8988T (cell line): Measurements from ENCODE around the gene FNDC3B.

Source experiments
- DNase-seq: peaks from one replicate; pipeline ENCODE4 v3.0.0; 2011

FNDC3B gene

DNA sequence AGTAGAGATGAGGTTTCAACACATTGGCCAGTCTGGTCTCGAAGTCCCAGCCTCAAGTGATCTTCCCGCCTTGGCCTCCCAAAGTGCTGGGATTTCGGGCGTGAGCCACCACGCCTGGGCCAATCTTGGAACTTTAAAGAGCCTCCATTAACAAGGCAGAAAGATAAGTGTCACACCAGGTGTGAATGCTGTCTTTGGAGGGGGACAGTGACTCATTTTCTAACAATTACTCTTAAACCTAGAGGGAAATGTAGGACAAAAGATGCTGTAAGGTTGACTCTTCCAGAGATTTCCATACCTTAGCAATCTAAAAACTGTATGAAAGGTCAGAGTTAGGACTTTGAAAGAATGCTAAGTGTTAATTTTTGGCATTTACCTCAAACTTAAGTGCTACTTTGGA lies 84.9 kb downstream of the FNDC3B start:
- no peak for DNase-seq

DNA sequence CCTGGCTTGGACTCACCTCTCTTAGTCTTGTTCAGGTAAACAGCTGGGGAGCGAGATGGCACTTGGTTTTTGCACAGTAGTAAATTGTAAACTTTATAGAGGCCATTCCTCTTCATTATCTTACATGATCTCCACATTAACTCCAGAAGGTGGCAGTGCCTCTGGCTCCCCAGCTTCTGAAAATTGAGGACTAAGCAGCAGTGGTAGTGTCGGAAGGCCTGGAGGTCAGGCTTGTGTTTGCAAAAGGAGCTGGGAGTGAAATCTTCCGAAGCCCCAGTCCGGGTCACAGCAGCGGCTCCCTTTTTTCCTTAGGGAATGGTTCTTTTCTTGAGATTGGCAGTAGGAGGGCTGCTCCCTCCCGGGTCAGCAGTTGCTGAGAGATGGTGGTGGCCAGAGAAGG lies 85.7 kb downstream of the FNDC3B start:
- DNase-seq = no peak

DNA sequence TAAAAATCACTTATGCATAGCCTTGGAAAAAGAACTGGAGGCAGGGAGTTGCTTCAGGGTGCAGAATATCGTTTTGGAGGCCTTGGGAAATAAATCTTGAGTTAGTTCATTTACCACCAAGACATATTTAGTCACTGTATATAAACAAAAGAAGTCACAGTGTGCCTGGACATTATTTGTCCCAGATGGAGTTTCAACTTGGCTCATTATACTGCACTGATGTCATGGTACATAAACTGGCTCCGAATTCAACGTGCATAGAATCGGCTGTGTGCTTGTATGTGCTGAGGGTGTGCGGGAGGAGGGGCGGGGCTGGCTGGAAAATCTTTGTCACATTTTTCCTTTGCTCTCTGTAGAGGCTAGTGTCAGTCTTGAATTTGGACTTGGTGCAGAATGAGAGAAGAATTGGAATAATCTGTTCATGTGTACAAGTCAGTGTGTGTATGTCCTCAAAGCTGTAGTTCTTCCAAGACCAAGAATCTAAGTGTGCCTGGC lies 86.6 kb downstream of the FNDC3B start:
- no peak for DNase-seq

DNA sequence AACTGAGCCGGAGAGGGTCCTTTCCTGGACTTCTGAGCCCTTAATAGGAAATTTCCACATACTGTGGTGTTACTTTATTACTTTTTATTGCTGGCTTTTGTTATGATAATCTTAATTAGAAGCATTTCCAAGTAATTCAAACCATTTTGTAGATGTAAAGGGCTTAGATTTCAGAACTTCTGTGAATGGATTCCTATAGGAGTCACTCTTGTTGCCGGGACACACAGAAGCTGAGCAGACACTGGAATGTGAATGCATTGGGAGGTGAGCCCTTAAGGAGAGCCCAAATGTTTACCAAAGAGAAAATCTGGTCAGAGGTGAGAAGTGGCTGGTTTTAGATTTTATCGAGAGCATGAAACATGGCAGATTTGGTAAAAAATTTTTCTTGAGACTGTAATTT lies 87.4 kb downstream of the FNDC3B start:
- DNase-seq = no peak

DNA sequence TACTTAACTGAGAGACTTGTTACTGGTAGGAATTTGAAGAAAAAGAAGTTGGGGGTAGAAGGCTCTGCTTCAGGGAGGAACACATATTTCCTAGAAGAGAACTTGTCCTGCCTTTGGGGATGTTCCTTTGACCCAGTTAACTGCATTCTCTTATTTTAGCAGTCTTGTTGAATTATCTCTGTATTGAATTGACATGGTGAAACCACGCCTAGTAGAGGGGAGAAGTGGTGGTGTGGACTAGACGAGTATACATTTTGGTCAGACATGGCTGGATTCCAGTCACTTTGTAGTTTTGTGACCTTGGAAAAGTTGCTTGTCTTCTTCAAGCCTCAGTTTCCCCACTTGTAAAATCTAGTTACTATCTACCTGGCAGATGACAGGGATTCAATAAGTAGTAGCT lies 87.8 kb downstream of the FNDC3B start:
- DNase-seq = no peak

DNA sequence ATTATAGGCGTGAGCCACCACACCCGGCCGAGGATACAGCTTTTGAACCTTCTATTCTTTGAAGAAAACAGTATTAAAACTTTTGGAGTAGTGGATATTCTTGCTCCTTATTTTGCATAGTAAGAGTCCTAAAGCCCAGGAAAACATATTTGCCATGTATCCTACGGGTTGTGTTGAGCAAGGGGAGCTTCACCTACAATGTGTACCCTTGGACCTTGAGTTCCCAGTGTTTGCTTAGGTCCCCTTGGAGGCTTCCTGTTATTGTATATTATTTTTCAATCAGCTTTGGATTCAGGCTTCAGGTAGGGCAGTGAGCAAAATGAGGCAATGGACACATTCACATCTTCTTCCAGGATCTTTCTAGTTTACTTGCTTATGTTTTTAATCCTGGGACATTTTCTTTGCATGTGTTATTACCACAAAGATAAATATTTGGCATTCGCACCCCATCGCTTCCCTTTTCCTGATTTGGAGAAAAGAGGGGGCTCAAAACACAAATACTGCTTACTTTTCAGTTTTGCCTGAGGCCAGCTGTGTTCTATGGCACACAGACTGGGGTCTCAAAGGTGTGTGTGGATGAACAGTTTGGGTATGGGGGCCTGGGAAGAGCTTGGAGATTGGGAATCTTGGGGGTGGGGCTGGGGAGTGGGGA lies 88.7 kb downstream of the FNDC3B start:
- DNase-seq = no peak

DNA sequence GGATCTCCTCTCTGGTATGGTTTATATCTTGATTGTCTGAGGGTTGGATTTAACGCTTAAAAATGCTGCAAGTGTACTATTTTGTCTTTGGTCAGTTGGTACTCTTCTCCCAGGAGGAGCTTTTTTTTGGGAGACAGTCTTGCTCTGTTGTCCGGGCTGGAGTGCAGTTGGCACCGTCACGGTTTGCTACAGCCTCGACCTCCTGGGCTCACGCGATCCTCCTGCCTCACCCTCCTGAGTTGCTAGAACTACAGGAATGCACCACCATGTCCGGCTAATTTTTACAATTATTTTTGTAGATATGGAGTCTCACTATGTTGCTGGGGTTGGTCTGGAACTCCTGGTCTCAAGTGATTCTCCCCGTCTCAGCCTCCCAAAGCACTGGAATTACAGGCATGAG lies 89.5 kb downstream of the FNDC3B start:
- DNase-seq = no peak

DNA sequence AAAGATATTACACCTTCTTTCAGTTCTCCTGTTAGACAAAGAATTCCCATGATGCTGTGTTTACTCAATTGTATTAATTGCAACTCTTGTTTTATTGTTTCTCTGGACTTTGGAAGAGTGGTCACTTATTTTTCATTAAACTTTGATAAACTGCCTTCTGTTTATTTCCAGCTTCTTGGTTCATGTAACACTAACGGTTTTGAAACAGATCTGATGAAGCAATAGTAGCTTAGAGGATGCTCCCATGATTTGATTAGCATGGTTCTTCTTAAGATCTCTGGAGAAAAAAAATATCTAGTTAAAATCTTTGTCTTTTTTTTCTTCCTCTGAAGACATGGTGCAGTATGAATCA lies 90.1 kb downstream of the FNDC3B start:
- no peak for DNase-seq

DNA sequence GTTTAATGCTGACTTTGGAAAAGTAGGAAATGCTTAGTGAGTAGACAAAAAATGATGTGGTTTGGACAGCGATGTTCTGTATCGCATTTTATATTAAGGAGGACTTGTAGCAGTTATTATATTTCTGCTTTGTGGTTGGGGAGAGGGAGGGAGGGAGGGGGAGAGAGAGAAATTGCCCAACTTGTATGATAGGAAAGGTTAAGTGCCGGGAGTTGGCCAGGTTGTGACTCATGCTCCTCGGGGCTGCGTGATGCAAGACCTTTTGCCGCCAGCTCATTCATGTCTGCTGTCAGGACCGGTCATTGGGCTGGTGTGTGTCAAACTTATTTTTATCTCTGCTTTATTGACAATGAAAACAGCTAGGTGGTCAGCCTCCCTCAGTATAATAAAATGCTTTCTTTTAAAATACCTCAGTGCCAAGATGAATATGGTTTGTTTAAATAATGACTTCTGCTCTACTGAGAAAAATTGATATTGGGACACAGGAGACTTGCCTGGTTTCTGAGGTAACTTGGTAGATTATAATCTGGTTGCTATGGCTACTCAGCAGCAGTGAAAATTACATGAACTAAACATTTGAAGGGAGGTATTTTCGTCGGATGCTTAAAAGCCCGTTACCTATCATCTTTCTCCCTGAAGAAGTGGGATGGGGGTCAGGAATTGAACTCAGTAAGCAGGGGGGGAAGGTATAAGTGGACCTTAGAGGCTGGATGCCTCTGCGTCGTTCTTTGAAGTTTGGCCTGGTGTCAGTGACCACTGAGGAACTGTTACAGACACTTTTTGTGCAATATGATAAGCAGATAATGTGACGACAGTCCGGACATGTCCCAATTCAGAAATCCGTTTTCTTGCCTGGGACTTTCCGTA lies 90.7 kb downstream of the FNDC3B start:
- DNase-seq = peak; percentile 72

DNA sequence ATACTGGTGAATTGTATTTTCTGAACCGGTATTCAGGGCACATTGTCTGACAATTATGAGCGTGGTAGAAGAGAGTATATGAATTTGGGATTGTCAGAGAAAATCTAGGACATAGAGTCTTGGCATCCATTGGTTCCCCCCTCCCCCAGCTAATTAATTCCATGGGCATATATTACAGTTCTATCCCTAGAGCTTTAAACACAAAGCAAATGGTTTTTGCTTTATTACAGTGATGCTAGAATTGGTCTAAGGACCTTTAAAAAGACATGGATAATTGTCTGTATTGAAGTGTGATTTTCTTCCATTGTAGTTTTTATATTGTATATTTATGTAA lies 91.3 kb downstream of the FNDC3B start:
- DNase-seq = no peak

DNA sequence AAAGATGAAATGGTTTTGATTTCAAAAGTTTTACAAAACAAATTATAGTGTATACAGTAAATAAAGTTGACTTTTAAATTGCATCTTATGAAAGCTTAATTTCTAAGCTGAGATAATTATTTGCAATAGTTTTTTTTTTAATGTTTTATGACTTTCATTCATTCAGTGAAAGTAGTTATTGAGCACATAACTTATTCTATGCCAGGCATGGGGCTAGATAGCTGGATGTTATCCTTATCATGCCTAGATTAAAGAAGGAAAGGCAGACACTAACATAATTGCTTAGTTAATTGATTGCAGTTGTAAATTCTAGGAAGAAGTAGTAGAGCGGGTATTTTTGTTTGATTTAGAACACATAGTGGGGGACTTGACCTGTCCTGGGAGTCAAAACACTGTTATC lies 92.4 kb downstream of the FNDC3B start:
- DNase-seq = no peak

DNA sequence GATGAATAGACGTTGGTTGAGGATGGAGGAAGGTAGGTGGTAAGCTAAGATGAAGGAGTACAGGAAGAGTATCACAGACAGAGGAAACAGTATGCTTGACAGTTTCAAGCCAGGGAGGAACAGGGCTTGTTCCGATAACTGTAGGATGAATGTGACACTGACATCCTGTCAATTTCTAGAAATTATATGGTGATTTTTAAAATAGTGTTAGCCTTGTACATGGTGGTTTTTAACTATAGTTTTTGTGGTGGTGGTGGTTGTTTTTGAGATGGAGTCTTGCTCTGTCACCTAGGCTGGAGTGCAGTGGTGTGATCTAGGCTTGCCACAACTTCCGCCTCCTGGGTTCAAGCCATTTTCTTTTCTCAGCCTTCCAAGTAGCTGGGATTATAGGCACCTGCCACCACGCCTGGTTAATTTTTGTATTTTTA lies 92.8 kb downstream of the FNDC3B start:
- no peak for DNase-seq

DNA sequence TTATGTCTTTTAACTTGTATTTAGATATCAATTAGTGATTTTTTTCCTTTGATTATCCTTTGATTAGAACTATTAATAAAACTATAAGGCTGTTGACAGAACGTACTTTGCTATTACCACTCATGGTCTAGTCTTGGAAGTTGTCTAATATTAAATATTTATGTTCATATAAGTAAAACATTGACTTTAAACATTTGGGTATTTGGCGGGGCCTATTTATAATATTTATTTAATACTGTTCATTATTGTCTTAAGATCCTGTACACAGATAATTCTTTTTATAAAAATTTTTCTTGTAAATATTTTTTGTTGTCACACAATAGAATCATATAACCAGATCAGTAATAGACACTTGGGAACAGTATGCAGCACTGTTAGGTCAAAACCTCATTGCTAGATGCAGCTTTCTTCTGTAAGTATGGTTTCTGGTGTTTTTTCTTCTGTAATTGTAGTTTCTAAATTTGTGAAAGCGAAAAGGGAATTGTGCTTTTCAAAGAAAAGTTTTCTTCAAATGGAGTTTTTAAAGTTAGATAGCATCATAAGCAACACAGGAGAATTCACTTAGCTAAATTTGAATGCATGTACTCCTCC lies 93.4 kb downstream of the FNDC3B start:
- DNase-seq = no peak

DNA sequence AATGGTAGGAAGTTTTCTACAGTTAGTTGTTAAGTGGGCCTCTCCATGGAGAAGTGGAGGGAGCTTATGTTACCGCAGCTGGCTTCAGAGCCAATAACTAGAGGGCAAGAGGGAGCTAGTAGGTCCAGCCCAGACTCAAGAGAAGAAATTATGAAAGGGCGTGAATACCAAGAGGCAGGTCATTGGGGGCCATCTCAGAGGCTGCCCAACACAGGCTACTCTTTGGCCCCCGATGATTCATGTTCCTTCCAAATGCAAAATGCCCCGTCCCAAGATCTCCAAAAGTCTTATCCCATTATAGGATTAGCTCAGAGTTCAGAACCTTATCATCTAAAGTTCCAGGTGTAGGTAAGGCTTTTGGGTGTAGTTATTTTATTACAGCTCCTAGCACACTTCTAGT lies 94.5 kb downstream of the FNDC3B start:
- no peak for DNase-seq

DNA sequence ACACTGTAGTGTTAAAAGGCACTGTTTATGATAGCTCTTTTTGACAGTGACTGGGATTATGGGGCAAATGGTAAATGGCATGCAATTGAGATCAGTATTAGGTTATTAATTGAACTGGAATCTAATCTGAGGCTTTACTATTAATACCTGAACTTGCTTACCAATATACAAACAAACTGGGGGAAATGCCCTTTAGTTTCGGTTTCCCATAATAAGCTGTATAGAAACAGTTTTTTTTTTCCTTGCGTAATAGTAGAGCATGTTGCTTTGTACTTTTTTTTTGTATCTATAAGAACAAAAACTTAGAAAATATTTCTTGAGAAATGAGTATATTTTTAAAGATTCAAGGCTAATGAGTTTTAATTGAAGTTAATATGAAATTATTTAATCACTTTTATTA lies 95.0 kb downstream of the FNDC3B start:
- no peak for DNase-seq

DNA sequence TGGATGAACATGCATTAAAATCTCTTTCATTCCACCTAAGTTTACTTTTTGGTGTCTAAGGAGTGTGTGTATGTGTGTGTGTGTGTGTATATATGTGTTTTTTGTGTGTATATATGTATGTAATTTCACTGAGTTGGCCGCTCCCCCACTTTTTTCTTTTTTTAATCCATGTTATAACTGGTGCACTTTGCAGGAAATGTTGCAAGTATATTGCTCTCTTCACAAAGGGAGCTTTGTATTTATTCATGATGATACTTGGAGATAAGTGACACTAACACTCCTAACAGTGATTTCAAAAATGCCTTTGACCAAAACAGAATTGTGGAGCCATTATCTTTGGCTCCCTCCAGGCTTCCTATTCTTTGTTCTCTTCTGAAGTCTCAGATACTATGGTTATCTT lies 95.8 kb downstream of the FNDC3B start:
- no peak for DNase-seq

DNA sequence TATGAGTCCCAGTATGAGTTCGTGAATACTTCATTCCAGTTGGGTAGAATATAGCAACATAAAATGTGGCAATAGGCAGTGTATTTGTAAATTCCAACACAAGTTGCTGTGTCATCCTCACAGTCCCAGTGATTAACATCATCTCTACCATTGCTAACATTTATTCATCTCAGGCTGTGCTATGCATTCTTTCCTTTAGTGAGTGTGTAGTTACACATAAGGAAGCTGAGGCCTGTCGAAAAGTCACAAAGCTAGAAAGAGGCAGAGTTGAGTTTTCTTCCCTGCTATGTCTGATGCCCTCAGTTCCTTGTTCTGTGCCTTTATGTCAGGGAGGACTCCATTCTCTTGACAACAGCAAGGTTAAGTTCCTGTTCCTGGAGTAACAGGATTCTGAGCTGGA lies 96.4 kb downstream of the FNDC3B start:
- no peak for DNase-seq

DNA sequence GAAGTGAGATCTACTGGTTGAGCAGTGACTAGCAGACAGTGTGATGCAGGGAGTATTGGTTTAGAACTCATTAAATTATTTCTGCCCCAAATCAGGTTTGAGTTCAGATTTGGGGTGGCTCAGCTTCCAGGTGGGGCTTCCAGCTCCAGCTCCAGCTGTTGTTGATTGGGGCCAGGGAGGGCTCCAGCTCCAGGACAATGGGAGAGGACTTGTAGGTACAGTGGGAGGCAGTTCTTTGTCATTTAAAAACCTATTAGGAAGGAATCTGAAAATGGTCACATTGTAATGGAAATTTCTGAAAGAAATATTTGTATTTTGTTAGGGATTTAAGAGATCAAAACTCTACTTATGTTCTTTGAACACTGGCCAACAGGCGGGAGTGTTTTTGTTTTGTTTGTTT lies 97.0 kb downstream of the FNDC3B start:
- DNase-seq = no peak

DNA sequence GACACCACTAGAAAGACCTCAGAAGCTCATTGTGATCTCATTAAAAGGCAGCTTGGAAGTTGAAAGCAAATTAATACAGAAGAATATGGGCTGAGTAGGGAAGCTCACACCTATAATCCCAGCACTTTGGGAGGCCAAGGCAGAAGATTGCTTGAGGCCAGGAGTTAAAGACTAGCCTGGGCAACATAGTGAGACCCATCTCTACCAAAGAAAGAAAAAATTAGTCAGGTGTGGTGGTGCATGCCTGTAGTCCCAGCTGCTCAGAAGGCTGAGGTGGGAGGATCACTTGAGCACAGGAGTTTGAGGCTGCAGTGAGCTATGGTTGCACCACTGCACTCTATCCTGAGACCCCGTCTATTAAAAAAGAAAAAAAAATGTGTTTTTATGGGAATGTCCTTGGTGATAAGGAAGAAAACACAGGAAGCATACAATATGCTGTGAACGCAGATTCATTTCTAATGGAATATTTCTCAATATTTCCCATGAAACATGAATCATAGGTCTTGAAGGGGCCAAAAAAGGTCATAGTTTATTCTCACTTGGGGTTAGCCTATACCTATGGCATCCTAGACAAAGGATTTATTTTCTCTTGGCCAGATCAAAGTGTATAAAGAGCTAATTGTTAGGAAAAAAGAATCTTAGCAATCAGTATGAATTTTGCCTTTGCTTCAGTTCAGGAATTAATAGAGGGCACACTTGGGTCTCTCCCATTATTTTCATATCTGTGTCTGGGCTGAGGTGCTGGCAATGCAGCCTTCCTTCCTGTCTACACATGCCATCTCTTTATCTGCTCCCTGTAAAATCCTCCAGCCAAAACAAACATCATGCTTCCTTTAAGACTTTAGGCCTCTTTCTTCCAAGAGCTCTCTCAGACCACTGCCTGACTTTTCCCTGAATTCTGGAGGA lies 98.2 kb downstream of the FNDC3B start:
- no peak for DNase-seq

DNA sequence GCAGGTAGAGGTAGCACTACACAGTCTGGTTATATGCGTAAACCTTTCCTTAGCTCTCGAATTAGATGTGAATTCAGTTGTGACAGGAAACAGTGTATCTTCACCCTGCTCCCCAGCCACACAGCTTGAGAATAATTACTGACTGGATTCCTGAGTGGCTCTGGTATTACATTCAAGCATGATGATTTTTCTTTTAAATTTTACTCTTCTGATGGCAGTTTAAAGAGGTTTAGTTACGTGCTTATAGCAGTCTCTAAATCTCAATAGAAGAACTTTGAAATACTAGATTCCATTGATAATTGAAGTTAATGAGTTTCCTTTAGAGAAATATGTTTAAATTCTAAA lies 98.8 kb downstream of the FNDC3B start:
- no peak for DNase-seq

DNA sequence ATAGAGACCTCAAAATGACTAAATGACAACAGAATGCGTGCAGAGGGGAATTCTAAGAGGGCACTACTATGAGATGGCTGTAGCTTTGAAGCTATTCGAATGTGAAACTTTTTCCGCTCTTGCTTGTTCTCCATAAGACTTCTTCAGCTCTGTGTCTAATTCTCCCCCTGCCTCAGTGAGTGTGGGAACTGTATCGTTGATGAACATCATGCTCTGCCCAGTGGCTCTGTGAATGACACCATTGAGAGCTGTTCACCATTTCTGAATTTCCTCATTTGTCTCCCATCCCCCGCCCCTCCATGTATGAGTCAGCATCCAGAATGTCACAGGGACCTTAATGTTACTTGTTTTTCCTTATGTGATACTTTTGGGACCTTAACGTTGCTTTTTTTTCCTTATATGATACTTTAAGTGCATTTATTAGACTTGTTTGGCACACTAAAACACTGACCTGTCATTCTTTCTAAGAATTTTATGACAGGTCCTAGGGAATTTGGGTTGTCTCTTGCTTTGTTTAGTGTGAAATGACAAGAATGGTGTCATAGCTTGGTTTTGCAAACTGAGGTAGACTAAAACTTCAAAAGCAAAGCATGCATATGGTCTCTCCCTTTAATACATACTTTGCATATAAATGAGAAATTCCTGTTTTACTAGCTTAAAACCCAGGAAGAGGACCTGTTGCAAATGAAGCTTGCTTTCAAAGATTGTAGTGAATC lies 99.6 kb downstream of the FNDC3B start:
- no peak for DNase-seq

DNA sequence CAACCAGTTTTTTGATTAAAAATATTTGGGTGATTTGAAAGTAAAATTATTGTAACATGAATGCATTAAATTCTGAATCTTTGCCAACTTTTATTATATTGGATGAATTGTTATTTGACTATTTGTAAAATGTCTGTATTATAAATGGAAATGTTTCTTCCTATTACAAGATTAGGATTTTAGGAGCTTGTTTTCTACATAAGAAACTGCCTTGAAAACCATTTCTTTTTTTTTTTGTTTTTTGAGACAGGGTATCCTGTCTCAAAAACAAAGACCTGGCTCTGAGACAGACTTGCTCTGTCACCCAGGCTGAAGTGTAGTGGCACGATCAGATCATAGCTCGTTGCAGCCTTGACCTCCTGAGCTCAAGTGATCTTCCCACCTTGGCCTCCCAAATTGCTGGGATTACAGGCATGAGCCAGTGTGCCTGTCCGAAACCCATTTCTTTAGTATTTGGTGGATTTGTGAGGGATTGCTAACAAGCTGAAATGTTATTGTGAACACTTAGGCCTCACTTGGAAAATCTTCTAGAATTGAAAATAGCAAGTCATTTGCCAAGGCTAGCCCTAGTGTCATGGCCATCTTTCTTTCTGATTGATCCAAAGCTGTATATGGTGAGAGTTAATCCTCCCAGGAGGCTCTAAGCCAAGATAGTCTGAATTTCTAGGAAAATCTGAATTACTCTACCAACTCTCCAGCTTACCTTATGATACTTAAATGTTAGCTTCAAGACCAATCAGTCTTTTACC lies 100.3 kb downstream of the FNDC3B start:
- no peak for DNase-seq
